ENCODE data around the gene MUC6. TPM values are rescaled to one million over a fixed set of nuclear protein-coding genes. Genes with fewer than 3 reads are reported as not detected.

MUC6 gene
- total RNA-seq, 2 donors from 2014 or later: 13.1 TPM; not detected in 1

GRCh38 chr11:967995-968751, 68.3 kb downstream of the MUC6 start:
- Histone ChIP-seq H3K27ac (no peak overlapping the region), H3K27me3 (replicated peaks; ENCODE audit: insufficient read depth) (no peaks in the 10 kb centered on the region), H3K9me3 (no peaks in the 10 kb centered on the region), H3K4me3 (no peak overlapping the region), H3K4me1 (ENCODE audit: control insufficient read depth in 1 of 2, low read depth in 2 of 2) (peaks cover 0 to 8% of the 10 kb centered on the region in 2 donors), H3K36me3 (peaks cover 29% of the 10 kb centered on the region)
- no peak for DNase-seq (ENCODE audit: low spot score)
- no peak for ATAC-seq (ENCODE audit: insufficient number of reproducible peaks, low FRiP score, low read depth)
- no peak for TF ChIP-seq CTCF (IDR thresholded peaks at IDR 0.05)

- DNase-seq (ENCODE audit: low spot score) (no peak), ATAC-seq (ENCODE audit: insufficient number of reproducible peaks, low FRiP score, low read depth) (no peak)
- Histone ChIP-seq H3K9me3 (no peaks in the 10 kb centered on the region), H3K27ac (no peak overlapping the region), H3K27me3 (replicated peaks; ENCODE audit: insufficient read depth) (no peaks in the 10 kb centered on the region), H3K4me3 (no peak overlapping the region), H3K4me1 (ENCODE audit: control insufficient read depth in 1 of 2, low read depth in 2 of 2) (peaks cover 0 to 8% of the 10 kb centered on the region in 2 donors), H3K36me3 (peaks cover 30% of the 10 kb centered on the region)
- TF ChIP-seq CTCF (IDR thresholded peaks at IDR 0.05): no peak
These were observed 71.2 kb downstream of the MUC6 start for GRCh38 chr11:965206-965775.

GRCh38 chr11:963852-964251, 72.7 kb downstream of the MUC6 start:
- DNase-seq (ENCODE audit: low spot score) (no peak), ATAC-seq (ENCODE audit: insufficient number of reproducible peaks, low FRiP score, low read depth) (no peak)
- Histone ChIP-seq H3K4me1 (ENCODE audit: control insufficient read depth in 1 of 2, low read depth in 2 of 2) (peaks cover 0 to 8% of the 10 kb centered on the region in 2 donors), H3K9me3 (no peaks in the 10 kb centered on the region), H3K36me3 (peaks cover 38% of the 10 kb centered on the region), H3K27ac (no peak overlapping the region), H3K27me3 (replicated peaks; ENCODE audit: insufficient read depth) (no peaks in the 10 kb centered on the region), H3K4me3 (no peak overlapping the region)
- no peak for TF ChIP-seq CTCF (IDR thresholded peaks at IDR 0.05)

Other genes with a start within 250 kb of the MUC6 start
- gene CEND1, start 246.6 kb downstream of the MUC6 start, total RNA-seq: not detected
- gene SLC25A22, start 238.4 kb downstream of the MUC6 start, total RNA-seq: 10 to 100 TPM; 10.7 to 16.9 TPM
- 10 to 100 TPM; 10.9 to 52.0 TPM for gene PIDD1, start 231.5 kb downstream of the MUC6 start, total RNA-seq
- gene RPLP2, start 226.8 kb downstream of the MUC6 start, total RNA-seq: 100 to 1,000 TPM; 170 to 221 TPM
- gene PNPLA2, start 217.8 kb downstream of the MUC6 start, total RNA-seq: 100 to 1,000 TPM; 105 to 115 TPM
- gene CRACR2B, start 208.8 kb downstream of the MUC6 start, total RNA-seq: 10 to 100 TPM in 1 of 2 donors, 1 to 10 TPM in 1; 9.6 to 11.6 TPM
- gene CD151, start 203.8 kb downstream of the MUC6 start, total RNA-seq: 1,000 to 10,000 TPM in 1 of 2 donors, 100 to 1,000 TPM in 1; 532 to 1,455 TPM
- 10 to 100 TPM; 20.8 to 63.0 TPM for gene POLR2L, start 194.2 kb downstream of the MUC6 start, total RNA-seq
- gene TSPAN4, start 193.9 kb downstream of the MUC6 start, total RNA-seq: 100 to 1,000 TPM in 1 of 2 donors, 10 to 100 TPM in 1; 55.5 to 107 TPM
- gene CHID1, start 125.9 kb downstream of the MUC6 start, total RNA-seq: 100 to 1,000 TPM in 1 of 2 donors, 10 to 100 TPM in 1; 61.2 to 195 TPM
- 100 to 1,000 TPM in 1 of 2 donors, 10 to 100 TPM in 1; 99.0 to 109 TPM for gene AP2A2, start 110.8 kb downstream of the MUC6 start, total RNA-seq
- not detected for gene MUC2, start 38.2 kb upstream of the MUC6 start, total RNA-seq
- gene MUC5AC, start 121.2 kb upstream of the MUC6 start, total RNA-seq: 10 to 100 TPM in 1 of 2 donors, not detected in 1; 45.9 TPM
- not detected for gene MUC5B, start 186.3 kb upstream of the MUC6 start, total RNA-seq